Kidney (tissue), 14 donors: Measurements from ENCODE around the gene PLEKHF1. TPM values are rescaled to one million over a fixed set of nuclear protein-coding genes. Genes with fewer than 3 reads are reported as not detected.

Experiments
- DNase-seq, 5 donors: peaks; one replicate each; pipeline ENCODE4 v3.0.0-alpha.2; 2013 to 2020
- FAIRE-seq: peaks from 2 replicates; lab custom pipeline; 2012; peaks lifted over from hg19 to GRCh38; lab: Jason Lieb, UNC
- H3K27ac ChIP-seq, 2 donors: one replicate each; pipeline ENCODE4 v1.7.0; 2013; ENCODE audit warnings: low read depth in 2 of 2, low read length in 2 of 2, inconsistent platforms in 1 of 2
- H3K27me3 ChIP-seq: one replicate; pipeline ENCODE4 v1.7.1; 2013; ENCODE audit warnings: low read length, inconsistent platforms; ENCODE audit not compliant: control insufficient read depth, insufficient read depth
- H3K36me3 ChIP-seq, 3 donors: one replicate each; pipeline versions ENCODE4 v1.7.0 to v1.7.1; 2013; ENCODE audit warnings: low read length in 3 of 3, control low read depth in 1 of 3, inconsistent platforms in 1 of 3; ENCODE audit not compliant: insufficient read depth in 3 of 3, control insufficient read depth in 2 of 3
- H3K4me1 ChIP-seq, 3 donors: one replicate each; pipeline versions ENCODE4 v1.7.0 to v1.7.1; 2013; ENCODE audit warnings: low read length in 3 of 3, inconsistent platforms in 1 of 3, low read depth in 1 of 3; ENCODE audit not compliant: control insufficient read depth in 2 of 3, insufficient read depth in 2 of 3
- H3K4me3 ChIP-seq, 3 donors: one replicate each; pipeline versions ENCODE4 v1.7.0 to v1.8.1; 2013; ENCODE audit warnings: low read length in 3 of 3, control low read depth in 1 of 3, inconsistent platforms in 1 of 3
- H3K9ac ChIP-seq, 3 donors: one replicate each; pipeline versions ENCODE4 v1.7.0 to v1.7.1; 2013; ENCODE audit warnings: low read length in 3 of 3, control low read depth in 1 of 3, inconsistent platforms in 1 of 3
- H3K9me3 ChIP-seq, 3 donors: one replicate each; pipeline versions ENCODE4 v1.7.0 to v1.7.1; 2013; ENCODE audit warnings: low read length in 3 of 3, control low read depth in 1 of 3, inconsistent platforms in 1 of 3; ENCODE audit not compliant: control insufficient read depth in 2 of 3, insufficient read depth in 1 of 3
- CTCF ChIP-seq: IDR thresholded peaks from 3 replicates; pipeline ENCODE4 v1.5.1; 2012; ENCODE audit warnings: mild to moderate bottlenecking, moderate library complexity, borderline replicate concordance; ENCODE audit not compliant: insufficient read depth; ENCODE audit errors: extremely low read depth
- intact Hi-C: fragments of 100-400 bp; cut with DNase I; formaldehyde crosslinking; loops from one replicate; pipeline ENCODE4 v1.11.1; 2022
- polyA plus RNA-seq: library from polyadenylated mRNA; stranded (reverse); fragments of 350-450 nt; fragmentation: Illumina TruSeq; extraction: RNeasy Lipid Tissue Mini Kit (QIAGEN cat#74804); gene quantifications from one replicate; pipeline ENCODE4 v1.2.3, GENCODE V29; 2014; ENCODE audit warnings: low read depth, low replicate concordance; ENCODE audit not compliant: insufficient read depth
- total RNA-seq: library from RNA; stranded (reverse); fragmentation: NEBNext Ultra II Directional; extraction: Animal tissue kit (Norgen Biotek cat#: 25700); gene quantifications from one replicate; pipeline ENCODE4 v1.2.1, GENCODE V29; 2021
- donor health status: control.
- donor health status: control.
- donor health status: control.
- donor health status: control.
- donor health status: control.
- donor health status: DM: yes; HTN: yes; CAD: no.
- donor health status: Normal renal cell carcinoma (clear cell type).

Gene PLEKHF1
- total and polyA plus RNA-seq, 2 donors from 2014 or later = 7.1 to 11.7 TPM

- Histone ChIP-seq H3K4me3 (peak overlapping the region; percentile 41 to 83 (median 60)), H3K4me1 (peaks cover 0 to 25% (median 3%) of the 10 kb centered on the region in 3 donors), H3K9me3 (no peaks in the 10 kb centered on the region), H3K27ac (peak overlapping the region; percentile 47 to 81), H3K27me3 (no peaks in the 10 kb centered on the region), H3K9ac (peak overlapping the region in 2 of 3 donors; percentile 54 to 72), H3K36me3 (no peaks in the 10 kb centered on the region)
- FAIRE-seq = no peak
- no peak for TF ChIP-seq CTCF
- intact Hi-C loops = no loop called here
- peak in 4 of 5 donors; percentile 29 to 84 (median 50) for DNase-seq
Measured at GRCh38 chr19:29665826-29666577, 741 bp downstream of the PLEKHF1 start.

- no peak for TF ChIP-seq CTCF
- H3K9ac ChIP-seq = peak overlapping the region in 1 of 3 donors; percentile 72
- DNase-seq (peak; percentile 72 to 93 (median 76)), FAIRE-seq (no peak)
- H3K27me3 ChIP-seq = no peaks in the 10 kb centered on the region
- intact Hi-C loops = no loop called here
- no peaks in the 10 kb centered on the region for H3K9me3 ChIP-seq
- peaks cover 0 to 25% (median 3%) of the 10 kb centered on the region in 3 donors for H3K4me1 ChIP-seq
- peak overlapping the region; percentile 48 to 83 (median 60) for H3K4me3 ChIP-seq
- peak overlapping the region; percentile 47 to 81 for H3K27ac ChIP-seq
- H3K36me3 ChIP-seq = no peaks in the 10 kb centered on the region
Measured at GRCh38 chr19:29666578-29667386, 1.5 kb downstream of the PLEKHF1 start.

- TF ChIP-seq CTCF = no peak
- intact Hi-C loops = no loop called here
- Histone ChIP-seq H3K9ac (no peak overlapping the region), H3K9me3 (no peaks in the 10 kb centered on the region), H3K36me3 (no peaks in the 10 kb centered on the region), H3K4me1 (peaks cover 0 to 25% (median 3%) of the 10 kb centered on the region in 3 donors), H3K4me3 (peak overlapping the region in 1 of 3 donors; percentile 60), H3K27me3 (no peaks in the 10 kb centered on the region), H3K27ac (peak overlapping the region in 1 of 2 donors; percentile 10)
- no peak for DNase-seq
- FAIRE-seq = no peak
Measured at GRCh38 chr19:29667387-29667783, 2.1 kb downstream of the PLEKHF1 start.
